GM06990 (cell line): ENCODE measurements around the gene ZNF384.

Source experiments
- DNase-seq: peaks from one replicate; pipeline ENCODE4 v3.0.0-alpha.2; 2011; ENCODE audit not compliant: insufficient read length; ENCODE audit errors: extremely low read depth
- H3K27me3 ChIP-seq: replicated peaks from 2 replicates; pipeline ENCODE4 v1.6.0; 2011; ENCODE audit warnings: low read length; ENCODE audit not compliant: control insufficient read depth, insufficient read depth
- H3K36me3 ChIP-seq: 2 replicates; pipeline ENCODE4 v1.5.1; 2011; ENCODE audit warnings: low read length; ENCODE audit not compliant: control insufficient read depth, insufficient read depth
- H3K4me3 ChIP-seq: replicated peaks from 2 replicates; pipeline ENCODE4 v1.5.1; 2011; ENCODE audit warnings: low read depth, mild to moderate bottlenecking, control low read depth, low read length
- CTCF ChIP-seq: IDR thresholded peaks from 2 replicates; pipeline ENCODE4 v1.5.1; 2011; ENCODE audit warnings: low read length, control low read depth, mild to moderate bottlenecking, inconsistent platforms; ENCODE audit not compliant: insufficient read depth, poor library complexity, severe bottlenecking

Gene ZNF384

GRCh38 chr12:6729186-6729585, 40.0 kb upstream of the ZNF384 start:
- no peak overlapping the region for H3K4me3 ChIP-seq
- no peaks in the 10 kb centered on the region for H3K27me3 ChIP-seq
- TF ChIP-seq CTCF, result no peak
- no peak for DNase-seq
- peaks cover 14% of the 10 kb centered on the region for H3K36me3 ChIP-seq

DNA sequence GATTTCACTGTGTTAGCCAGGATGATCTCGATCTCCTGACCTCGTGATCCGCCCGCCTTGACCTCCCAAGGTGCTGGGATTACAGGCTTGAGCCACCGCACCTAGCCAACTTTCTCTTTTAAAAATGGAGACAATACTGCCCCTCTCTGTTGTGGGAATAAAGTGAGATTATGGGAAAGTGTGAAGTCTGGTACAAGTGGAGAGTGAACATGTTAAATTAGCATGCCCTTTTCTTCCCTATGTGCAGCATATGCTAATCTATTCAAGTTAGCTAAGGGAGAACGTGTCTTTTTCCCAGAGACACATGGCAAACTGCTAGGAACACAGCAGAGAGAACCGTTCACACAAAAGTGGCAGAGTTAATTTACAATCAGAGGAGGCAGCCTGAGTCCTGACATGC, 36.2 kb upstream of the ZNF384 start:
- peaks cover 9% of the 10 kb centered on the region for H3K36me3 ChIP-seq
- DNase-seq, result no peak
- no peak for TF ChIP-seq CTCF
- H3K27me3 ChIP-seq, result no peaks in the 10 kb centered on the region
- H3K4me3 ChIP-seq, result no peak overlapping the region

DNA sequence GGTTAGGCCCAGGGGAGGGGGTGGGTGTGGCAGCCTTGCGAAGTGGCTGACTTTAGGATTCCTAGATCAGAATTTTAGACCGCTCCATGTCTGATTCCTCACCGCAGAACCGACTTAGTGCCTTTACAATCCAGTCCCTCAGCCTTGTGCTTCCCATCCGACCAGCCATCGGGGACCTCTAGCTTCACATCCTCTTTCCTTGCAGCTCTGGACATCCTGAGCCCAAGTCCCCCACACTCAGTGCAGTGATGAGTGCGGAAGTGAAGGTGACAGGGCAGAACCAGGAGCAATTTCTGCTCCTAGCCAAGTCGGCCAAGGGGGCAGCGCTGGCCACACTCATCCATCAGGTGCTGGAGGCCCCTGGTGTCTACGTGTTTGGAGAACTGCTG, 35.2 kb upstream of the ZNF384 start:
- DNase-seq, result no peak
- H3K27me3 ChIP-seq, result no peaks in the 10 kb centered on the region
- peaks cover 5% of the 10 kb centered on the region for H3K36me3 ChIP-seq
- H3K4me3 ChIP-seq, result peak overlapping the region; percentile 80
- TF ChIP-seq CTCF, result no peak

DNA sequence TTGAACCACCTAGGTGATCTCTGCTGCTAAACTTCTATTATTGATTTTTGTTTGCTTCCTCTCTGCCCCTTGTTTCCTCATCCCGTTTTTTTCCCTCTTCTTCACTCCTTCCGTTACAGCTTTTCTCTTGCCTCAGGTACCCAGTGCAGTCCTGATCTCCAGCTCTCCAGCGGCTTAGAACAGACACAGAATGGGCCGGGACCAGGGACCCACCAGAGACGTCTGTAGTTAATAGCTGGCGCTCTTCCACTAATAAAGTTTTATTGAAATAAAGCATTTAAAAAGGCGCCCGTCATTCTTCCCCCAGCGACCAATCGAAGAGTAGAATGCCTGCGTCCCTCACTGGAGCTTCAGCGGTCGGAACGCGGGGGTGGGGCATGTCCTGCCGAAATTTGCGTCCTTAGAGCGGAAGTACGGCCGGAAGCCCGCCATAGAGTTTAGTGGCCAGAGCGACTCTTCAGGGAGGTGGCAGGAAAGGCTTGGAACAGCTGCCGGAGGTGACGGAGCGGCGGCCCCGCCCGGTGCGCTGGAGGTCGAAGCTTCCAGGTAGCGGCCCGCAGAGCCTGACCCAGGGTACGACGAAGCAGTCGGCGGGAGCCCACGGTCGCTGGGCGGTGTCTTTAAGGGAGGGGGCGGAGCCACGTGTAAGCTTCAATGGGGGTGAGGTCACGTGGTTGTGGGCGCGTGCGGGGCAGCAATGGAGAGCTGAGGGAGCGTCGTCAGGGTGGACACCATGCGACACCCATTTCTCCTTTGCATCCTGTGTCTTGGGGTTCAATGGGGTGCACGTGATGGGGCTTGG, 34.6 kb upstream of the ZNF384 start, which contains the start of gene COPS7A:
COPS7A (plus strand) TSS at position 440 of the 802 bp plus-strand sequence. CDS start 611 bp downstream, outside the sequence.
- no peak for TF ChIP-seq CTCF
- no peaks in the 10 kb centered on the region for H3K27me3 ChIP-seq
- H3K4me3 ChIP-seq, result peak within 1 kb of the TSS; percentile 80
- peak; percentile 100 for DNase-seq
- H3K36me3 ChIP-seq, result no peaks in the 10 kb centered on the region; the same call in 1 of the 2 replicates

GRCh38 chr12:6722863-6723262, 33.7 kb upstream of the ZNF384 start:
- Histone ChIP-seq H3K27me3 (no peaks in the 10 kb centered on the region), H3K36me3 (no peaks in the 10 kb centered on the region), H3K4me3 (no peak overlapping the region)
- no peak for TF ChIP-seq CTCF
- no peak for DNase-seq
